HEK293 (cell line): ENCODE results near the gene CRNKL1.

Experiments used
- CTCF ChIA-PET: fragments of 350-600 bp; formaldehyde crosslinking; extraction: SDS; loops from one replicate; lab custom pipeline; 2021; ENCODE audit warnings: antibody characterized with exemption; lab: Yijun Ruan, JAX
- POLR2A ChIA-PET: fragments of 300-600 bp; formaldehyde crosslinking; extraction: SDS; loops from one replicate; lab custom pipeline; 2020; ENCODE audit warnings: antibody characterized with exemption, inconsistent platforms; lab: Yijun Ruan, JAX
- H3K27ac ChIP-seq: fragments of 200-500 bp; sonication (Bioruptor generic); 2 replicates; pipeline ENCODE4 v1.5.1; 2014; ENCODE audit warnings: low read depth, low read length, control low read depth, inconsistent platforms; ENCODE audit errors: extremely low read depth
- H3K36me3 ChIP-seq, 2 experiments: fragments of 200-500 bp in 1 of 2; sonication (Bioruptor generic) in 1 of 2; 1 replicate in 1 of 2; 2 replicates in 1 of 2; pipeline ENCODE4 v1.5.1; 2014 to 2017; ENCODE audit warnings: inconsistent platforms in 2 of 2, low read length in 2 of 2; ENCODE audit not compliant: control insufficient read depth in 2 of 2, insufficient read depth in 1 of 2
- H3K4me1 ChIP-seq: fragments of 200-500 bp; sonication (Bioruptor generic); 2 replicates; pipeline ENCODE4 v1.5.1; 2014; ENCODE audit warnings: mild to moderate bottlenecking, low read length, inconsistent platforms; ENCODE audit not compliant: control insufficient read depth, insufficient read depth
- H3K4me3 ChIP-seq: 2 replicates; pipeline ENCODE4 v1.5.1; 2011; ENCODE audit warnings: low read depth, mild to moderate bottlenecking, control low read depth, low read length, moderate library complexity
- H3K9me3 ChIP-seq: fragments of 200-500 bp; sonication (Bioruptor generic); 2 replicates; pipeline ENCODE4 v1.5.1; 2014; ENCODE audit warnings: low read depth, low read length, inconsistent platforms; ENCODE audit not compliant: control insufficient read depth, insufficient read depth
- FEZF1 ChIP-seq: fragments of 450-650 bp; formaldehyde crosslinking; IDR thresholded peaks from 2 replicates; pipeline ENCODE4 v1.5.1; 2016; ENCODE audit warnings: missing biosample characterization, missing genetic modification characterization
- KLF7 ChIP-seq: fragments of 450-650 bp; formaldehyde crosslinking; IDR thresholded peaks from 2 replicates; pipeline ENCODE4 v1.5.1; 2016; ENCODE audit warnings: missing biosample characterization, missing genetic modification characterization, borderline replicate concordance
- KLF8 ChIP-seq: fragments of 450-650 bp; formaldehyde crosslinking; IDR thresholded peaks from 2 replicates; pipeline ENCODE4 v1.5.1; 2016; ENCODE audit warnings: missing biosample characterization, missing genetic modification characterization
- PATZ1 ChIP-seq: fragments of 450-650 bp; formaldehyde crosslinking; IDR thresholded peaks from 2 replicates; pipeline ENCODE4 v1.5.1; 2016; ENCODE audit warnings: missing biosample characterization, missing genetic modification characterization
- PRDM10 ChIP-seq: fragments of 450-650 bp; formaldehyde crosslinking; IDR thresholded peaks from 2 replicates; pipeline ENCODE4 v1.5.1; 2016; ENCODE audit warnings: missing biosample characterization, missing genetic modification characterization
- REPIN1 ChIP-seq: fragments of 450-650 bp; formaldehyde crosslinking; IDR thresholded peaks from 2 replicates; pipeline ENCODE4 v1.5.1; 2017; ENCODE audit warnings: missing biosample characterization, missing genetic modification characterization, low read depth
- SALL2 ChIP-seq: fragments of 450-650 bp; formaldehyde crosslinking; IDR thresholded peaks from 2 replicates; pipeline ENCODE4 v1.5.0; 2017; ENCODE audit warnings: missing biosample characterization, mild to moderate bottlenecking, missing genetic modification characterization, borderline replicate concordance
- ZBTB10 ChIP-seq: fragments of 450-650 bp; formaldehyde crosslinking; IDR thresholded peaks from 2 replicates; pipeline ENCODE4 v1.5.1; 2016; ENCODE audit warnings: missing biosample characterization, missing genetic modification characterization
- ZFP3 ChIP-seq: fragments of 450-650 bp; formaldehyde crosslinking; IDR thresholded peaks from 2 replicates; pipeline ENCODE4 v1.5.1; 2016; ENCODE audit warnings: low read depth, missing biosample characterization, missing genetic modification characterization
- ZIC2 ChIP-seq: fragments of 450-650 bp; formaldehyde crosslinking; IDR thresholded peaks from 2 replicates; pipeline ENCODE4 v1.5.1; 2016; ENCODE audit warnings: missing biosample characterization, missing genetic modification characterization
- ZNF138 ChIP-seq: fragments of 450-650 bp; formaldehyde crosslinking; IDR thresholded peaks from 2 replicates; pipeline ENCODE4 v1.5.1; 2016; ENCODE audit warnings: missing biosample characterization, missing genetic modification characterization, borderline replicate concordance
- ZNF157 ChIP-seq: fragments of 450-650 bp; formaldehyde crosslinking; IDR thresholded peaks from 2 replicates; pipeline ENCODE4 v1.5.1; 2016; ENCODE audit warnings: missing biosample characterization, missing genetic modification characterization
- ZNF175 ChIP-seq: fragments of 450-650 bp; formaldehyde crosslinking; IDR thresholded peaks from 2 replicates; pipeline ENCODE4 v1.5.1; 2016; ENCODE audit warnings: missing biosample characterization, missing genetic modification characterization
- ZNF23 ChIP-seq: fragments of 450-650 bp; formaldehyde crosslinking; IDR thresholded peaks from 2 replicates; pipeline ENCODE4 v1.5.1; 2016; ENCODE audit warnings: missing biosample characterization, missing genetic modification characterization, borderline replicate concordance
- ZNF274 ChIP-seq, 2 experiments: fragments of 200-500 bp in 1 of 2; fragments of 450-650 bp in 1 of 2; sonication (Bioruptor generic) in 1 of 2; formaldehyde crosslinking in 1 of 2; IDR thresholded peaks; 2 replicates each; pipeline versions ENCODE4 v1.5.1 to v1.6.1; 2014 to 2016; ENCODE audit warnings: borderline replicate concordance in 1 of 2, inconsistent platforms in 1 of 2, low read length in 1 of 2, missing biosample characterization in 1 of 2, missing genetic modification characterization in 1 of 2
- ZNF302 ChIP-seq: fragments of 450-650 bp; formaldehyde crosslinking; IDR thresholded peaks from 2 replicates; pipeline ENCODE4 v1.5.1; 2016; ENCODE audit warnings: missing biosample characterization, missing genetic modification characterization, low read depth
- ZNF324 ChIP-seq: fragments of 450-650 bp; formaldehyde crosslinking; IDR thresholded peaks from 2 replicates; pipeline ENCODE4 v1.5.1; 2016; ENCODE audit warnings: missing biosample characterization, missing genetic modification characterization
- ZNF514 ChIP-seq: fragments of 450-650 bp; formaldehyde crosslinking; IDR thresholded peaks from 2 replicates; pipeline ENCODE4 v1.5.1; 2016; ENCODE audit warnings: missing biosample characterization, missing genetic modification characterization
- ZNF548 ChIP-seq: fragments of 450-650 bp; formaldehyde crosslinking; IDR thresholded peaks from 2 replicates; pipeline ENCODE4 v1.5.1; 2016; ENCODE audit warnings: missing biosample characterization, missing genetic modification characterization
- ZNF571 ChIP-seq: fragments of 450-650 bp; formaldehyde crosslinking; IDR thresholded peaks from 2 replicates; pipeline ENCODE4 v1.5.0; 2017; ENCODE audit warnings: missing biosample characterization, missing genetic modification characterization
- ZNF621 ChIP-seq: fragments of 450-650 bp; formaldehyde crosslinking; IDR thresholded peaks from 2 replicates; pipeline ENCODE4 v1.5.1; 2017; ENCODE audit warnings: missing biosample characterization, missing genetic modification characterization
- ZNF654 ChIP-seq: fragments of 450-650 bp; formaldehyde crosslinking; IDR thresholded peaks from 2 replicates; pipeline ENCODE4 v1.5.1; 2016; ENCODE audit warnings: low read depth, missing biosample characterization, missing genetic modification characterization
- ZNF658 ChIP-seq: fragments of 450-650 bp; formaldehyde crosslinking; IDR thresholded peaks from 2 replicates; pipeline ENCODE4; 2016; ENCODE audit warnings: missing biosample characterization, missing genetic modification characterization
- ZNF664 ChIP-seq: fragments of 450-650 bp; formaldehyde crosslinking; IDR thresholded peaks from 2 replicates; pipeline ENCODE4 v1.5.1; 2016; ENCODE audit warnings: missing biosample characterization, missing genetic modification characterization
- ZNF692 ChIP-seq: fragments of 450-650 bp; formaldehyde crosslinking; IDR thresholded peaks from 2 replicates; pipeline ENCODE4 v1.5.1; 2016; ENCODE audit warnings: missing biosample characterization, missing genetic modification characterization
- ZNF837 ChIP-seq: fragments of 450-650 bp; formaldehyde crosslinking; IDR thresholded peaks from 2 replicates; pipeline ENCODE4 v1.5.1; 2016; ENCODE audit warnings: missing biosample characterization, missing genetic modification characterization

The CRNKL1 gene

GRCh38 chr20:20089939-20090338, 37.7 kb upstream of the CRNKL1 start:
- CTCF ChIA-PET: interaction anchor here (0.6 to 2.3 kb wide), 2 partner anchors 147 to 751 kb away, joined by 3 to 6 read pairs; no protein-coding TSS in a partner anchor
- H3K4me1 ChIP-seq: no peaks in the 10 kb centered on the region
- TF ChIP-seq ZNF175 (tag by site-specific recombination) (no peak), REPIN1 (tag by site-specific recombination) (no peak), ZNF157 (tag by site-specific recombination) (no peak), ZNF621 (tag by site-specific recombination) (no peak), PATZ1 (no peak), ZIC2 (tag by site-specific recombination) (no peak), KLF7 (tag by site-specific recombination) (no peak), ZNF571 (no peak), ZNF23 (tag by site-specific recombination) (no peak), ZNF324 (tag by site-specific recombination) (no peak), ZNF692 (tag by site-specific recombination) (no peak), ZNF654 (tag by site-specific recombination) (no peak), ZNF664 (tag by site-specific recombination) (no peak), ZNF658 (tag by site-specific recombination) (no peak), ZNF514 (tag by site-specific recombination) (no peak), PRDM10 (tag by site-specific recombination) (no peak), ZNF138 (tag by site-specific recombination) (no peak), SALL2 (tag by site-specific recombination) (no peak), ZNF302 (no peak), ZNF837 (tag by site-specific recombination) (no peak)
- TF ChIP-seq, all 188 proteins: peak for 0
- Histone ChIP-seq H3K9me3 (no peaks in the 10 kb centered on the region), H3K27ac (no peak overlapping the region), H3K4me3 (no peak overlapping the region), H3K36me3 (no peaks in the 10 kb centered on the region)
- POLR2A ChIA-PET: no interaction called here

GRCh38 chr20:20089018-20089417, 36.8 kb upstream of the CRNKL1 start:
- ChIA-PET POLR2A (no interaction called here), CTCF (interaction anchor here (0.6 to 2.3 kb wide), 2 partner anchors 21 to 148 kb away, joined by 3 to 6 read pairs; no protein-coding TSS in a partner anchor)
- no peak for TF ChIP-seq ZBTB10 (tag by site-specific recombination)
- no peak for TF ChIP-seq ZNF274 (IDR thresholded peaks at IDR 0.05; ENCODE audit: low read length)
- TF ChIP-seq ZNF274 (tag by site-specific recombination; IDR thresholded peaks at IDR 0.05; ENCODE audit: borderline replicate concordance): no peak
- TF ChIP-seq ZNF548 (tag by site-specific recombination): 0 out of 2 replicates have a peak, but pooled peaks have one; percentile 25
- TF ChIP-seq ZFP3 (tag by site-specific recombination): no peak
- no peak for TF ChIP-seq FEZF1
- no peak for TF ChIP-seq KLF8 (tag by site-specific recombination)

More at GRCh38 chr20:20089018-20089417, 36.8 kb upstream of the CRNKL1 start:
- no peaks in the 10 kb centered on the region for H3K4me1 ChIP-seq
- no peak overlapping the region for H3K4me3 ChIP-seq
- no peak overlapping the region for H3K27ac ChIP-seq
- no peaks in the 10 kb centered on the region for H3K36me3 ChIP-seq
- no peaks in the 10 kb centered on the region for H3K9me3 ChIP-seq
